ENCODE results near the gene GRIFIN.

Gene GRIFIN

DNA sequence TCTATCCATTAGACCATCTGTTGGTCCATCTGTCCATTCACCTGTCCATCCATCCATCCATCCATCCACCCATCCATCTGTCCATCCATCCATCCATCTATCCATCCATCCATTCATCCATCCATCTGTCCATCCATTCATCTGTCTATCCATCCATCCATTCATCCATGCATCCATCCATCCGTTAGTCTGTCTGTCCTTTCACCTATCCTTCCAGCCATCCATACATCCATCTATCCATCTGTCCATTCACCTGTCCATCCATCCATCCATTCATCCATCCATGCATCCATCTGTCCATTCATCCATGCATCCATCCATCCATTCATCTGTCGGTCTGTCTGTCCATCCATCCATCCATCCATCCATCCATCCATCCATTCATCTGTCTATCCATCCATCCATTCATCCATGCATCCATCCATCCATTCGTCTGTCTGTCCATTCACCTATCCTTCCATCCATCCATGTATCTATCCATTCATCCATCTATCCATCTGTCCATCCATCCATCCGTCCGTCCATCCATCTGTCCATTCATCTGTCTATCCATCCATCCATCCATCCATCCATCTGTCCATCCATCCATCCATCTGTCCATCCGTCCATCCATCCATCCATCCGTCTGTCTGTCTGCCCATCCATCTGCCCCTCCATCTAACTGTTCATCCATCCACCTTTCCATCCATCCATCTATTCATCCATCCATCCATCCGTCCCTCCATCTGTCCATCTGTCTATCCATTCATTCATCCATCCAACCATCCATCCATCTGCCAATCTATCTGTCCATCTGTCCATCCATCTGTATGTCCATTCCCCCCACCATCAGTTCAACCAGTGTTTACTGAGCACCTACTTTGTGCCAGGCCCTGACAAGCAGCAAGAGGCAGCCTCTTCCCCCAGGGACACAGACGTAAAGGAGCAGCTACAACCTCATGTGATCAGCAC, 38.5 kb upstream of the GRIFIN start:
- Mint-ChIP-seq H3K9me3 (no peaks in the 10 kb centered on the region), H3K4me3 (no peak overlapping the region), H3K27ac (no peak overlapping the region), H3K36me3 (ENCODE audit: low read depth) (no peaks in the 10 kb centered on the region), H3K4me1 (peaks cover 52% of the 10 kb centered on the region), H3K27me3 (ENCODE audit: low read depth, poor library complexity) (peaks cover 9% of the 10 kb centered on the region)
- TF ChIP-seq, protein P1, sequence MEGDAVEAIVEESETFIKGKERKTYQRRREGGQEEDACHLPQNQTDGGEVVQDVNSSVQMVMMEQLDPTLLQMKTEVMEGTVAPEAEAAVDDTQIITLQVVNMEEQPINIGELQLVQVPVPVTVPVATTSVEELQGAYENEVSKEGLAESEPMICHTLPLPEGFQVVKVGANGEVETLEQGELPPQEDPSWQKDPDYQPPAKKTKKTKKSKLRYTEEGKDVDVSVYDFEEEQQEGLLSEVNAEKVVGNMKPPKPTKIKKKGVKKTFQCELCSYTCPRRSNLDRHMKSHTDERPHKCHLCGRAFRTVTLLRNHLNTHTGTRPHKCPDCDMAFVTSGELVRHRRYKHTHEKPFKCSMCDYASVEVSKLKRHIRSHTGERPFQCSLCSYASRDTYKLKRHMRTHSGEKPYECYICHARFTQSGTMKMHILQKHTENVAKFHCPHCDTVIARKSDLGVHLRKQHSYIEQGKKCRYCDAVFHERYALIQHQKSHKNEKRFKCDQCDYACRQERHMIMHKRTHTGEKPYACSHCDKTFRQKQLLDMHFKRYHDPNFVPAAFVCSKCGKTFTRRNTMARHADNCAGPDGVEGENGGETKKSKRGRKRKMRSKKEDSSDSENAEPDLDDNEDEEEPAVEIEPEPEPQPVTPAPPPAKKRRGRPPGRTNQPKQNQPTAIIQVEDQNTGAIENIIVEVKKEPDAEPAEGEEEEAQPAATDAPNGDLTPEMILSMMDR (IDR thresholded peaks at IDR 0.05) = no peak
- DNase-seq = no peak

DNA sequence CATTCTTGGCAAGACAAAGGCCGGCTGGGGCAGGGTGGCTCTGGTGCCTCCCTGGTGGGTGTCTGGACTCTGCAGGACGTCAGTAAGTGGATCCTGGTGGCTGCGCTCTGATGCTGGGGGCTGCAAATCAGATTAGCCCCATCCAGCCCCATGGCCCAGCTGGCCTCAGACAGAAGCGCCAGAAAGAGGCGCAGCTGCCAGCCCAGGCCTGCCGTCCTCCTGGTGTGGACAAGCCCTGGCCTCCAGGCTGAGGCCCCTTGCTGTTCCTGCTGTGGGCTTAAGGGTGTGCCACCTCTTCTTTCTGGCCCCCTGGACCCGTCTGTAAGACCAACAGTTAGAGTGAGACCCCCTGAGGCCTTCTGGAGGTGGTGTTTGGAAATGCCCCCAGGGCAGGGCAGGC, 37.5 kb upstream of the GRIFIN start:
- Mint-ChIP-seq H3K27ac (no peak overlapping the region), H3K36me3 (ENCODE audit: low read depth) (no peaks in the 10 kb centered on the region), H3K4me3 (no peak overlapping the region), H3K4me1 (peaks cover 62% of the 10 kb centered on the region), H3K27me3 (ENCODE audit: low read depth, poor library complexity) (peaks cover 9% of the 10 kb centered on the region), H3K9me3 (no peaks in the 10 kb centered on the region)
- DNase-seq = no peak
- TF ChIP-seq, protein P1 (IDR thresholded peaks at IDR 0.05) = no peak

DNA sequence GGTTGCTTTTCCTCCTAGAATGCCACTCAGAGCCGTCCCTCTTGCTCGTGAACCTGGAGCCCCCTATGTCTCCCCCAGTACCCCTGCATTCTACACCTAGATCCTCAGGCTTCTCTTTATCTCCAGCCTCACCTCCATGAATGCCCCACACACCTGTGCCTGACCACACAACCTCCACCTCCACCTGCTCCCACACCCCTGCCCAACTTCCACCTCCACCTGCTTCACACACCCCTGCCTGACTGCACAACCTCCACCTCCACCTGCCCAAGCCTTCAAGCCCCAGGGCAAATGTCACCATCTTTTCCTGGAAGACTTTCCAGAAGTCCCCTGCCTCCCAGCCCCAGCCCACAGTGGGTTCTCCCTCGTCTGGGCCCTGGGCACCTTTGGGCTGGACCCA, 36.5 kb upstream of the GRIFIN start:
- Mint-ChIP-seq H3K9me3 (no peaks in the 10 kb centered on the region), H3K4me1 (peaks cover 63% of the 10 kb centered on the region), H3K4me3 (no peak overlapping the region), H3K36me3 (ENCODE audit: low read depth) (no peaks in the 10 kb centered on the region), H3K27me3 (ENCODE audit: low read depth, poor library complexity) (peaks cover 7% of the 10 kb centered on the region), H3K27ac (peak overlapping the region; percentile 9)
- TF ChIP-seq, protein P1 (IDR thresholded peaks at IDR 0.05) = no peak
- DNase-seq = no peak

DNA sequence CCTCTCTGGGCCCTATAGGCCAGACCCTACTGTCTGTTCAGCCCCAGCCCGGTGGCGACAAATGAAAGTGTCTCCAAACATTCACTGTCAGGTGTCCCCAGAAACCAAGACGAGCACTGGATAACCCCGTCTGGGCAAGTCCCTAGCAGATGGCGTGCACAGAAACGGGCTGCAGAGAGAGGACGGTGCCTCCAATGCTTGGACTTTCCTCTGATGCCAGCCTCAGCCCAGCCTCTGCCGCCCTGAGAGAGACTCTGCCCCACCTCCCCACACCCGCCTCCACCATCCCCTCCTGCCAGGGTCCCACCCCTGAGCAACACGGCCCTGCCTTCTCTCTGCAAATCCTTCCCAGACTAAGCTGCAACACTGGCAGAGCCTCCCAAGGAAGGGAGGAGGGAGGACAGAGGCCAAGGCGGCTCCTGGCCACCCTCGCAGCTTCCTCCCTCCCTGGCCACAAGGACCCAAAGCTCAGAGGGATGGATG, 36.0 kb upstream of the GRIFIN start:
- DNase-seq = no peak
- Mint-ChIP-seq H3K27ac (no peak overlapping the region), H3K36me3 (ENCODE audit: low read depth) (no peaks in the 10 kb centered on the region), H3K4me3 (no peak overlapping the region), H3K27me3 (ENCODE audit: low read depth, poor library complexity) (peaks cover 5% of the 10 kb centered on the region), H3K4me1 (peaks cover 63% of the 10 kb centered on the region), H3K9me3 (no peaks in the 10 kb centered on the region)
- TF ChIP-seq, protein P1 (IDR thresholded peaks at IDR 0.05) = no peak

DNA sequence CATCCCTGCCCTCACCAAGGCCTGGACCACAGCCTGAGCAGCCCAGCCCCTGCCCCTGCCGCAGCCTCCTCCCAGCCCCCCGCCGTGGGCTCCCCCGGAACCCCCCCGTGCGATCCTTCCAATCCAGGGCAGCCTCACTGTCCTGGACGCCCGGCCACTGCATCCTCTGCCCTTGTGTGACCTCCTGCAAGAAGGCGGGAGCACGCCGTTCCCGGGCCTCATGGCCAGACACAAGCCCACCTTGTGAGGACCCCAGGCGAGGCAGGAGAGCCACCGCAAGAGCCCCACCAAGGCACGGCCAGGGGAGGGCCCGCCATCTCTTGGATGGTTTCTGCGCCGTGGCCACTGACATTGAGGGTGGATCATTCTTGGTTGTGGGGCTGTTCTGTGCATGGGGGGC, 35.6 kb upstream of the GRIFIN start:
- Mint-ChIP-seq H3K36me3 (ENCODE audit: low read depth) (no peaks in the 10 kb centered on the region), H3K27me3 (ENCODE audit: low read depth, poor library complexity) (peaks cover 5% of the 10 kb centered on the region), H3K27ac (no peak overlapping the region), H3K9me3 (no peaks in the 10 kb centered on the region), H3K4me3 (no peak overlapping the region), H3K4me1 (peaks cover 59% of the 10 kb centered on the region)
- no peak for DNase-seq
- TF ChIP-seq, protein P1 (IDR thresholded peaks at IDR 0.05) = no peak
